RWPE1 (cell line): ENCODE data around the gene LCAT.
"Not testable (repeated sequence)": the region's sequence is repeated elsewhere in the genome, so short reads cannot be mapped to it uniquely, and the experiment has no call there.

Experiments used
- CTCF ChIA-PET: fragments of 350-600 bp; sonication (Branson Sonifier 250); formaldehyde crosslinking; extraction: SDS; loops from one replicate; lab custom pipeline; 2021; lab: Yijun Ruan, JAX
- POLR2A ChIA-PET: fragments of 400-600 bp; formaldehyde crosslinking; extraction: SDS; loops from one replicate; lab custom pipeline; 2020; ENCODE audit warnings: antibody characterized with exemption; ENCODE audit not compliant: low non-redundant PET; lab: Yijun Ruan, JAX
- DNase-seq: peaks from one replicate; pipeline ENCODE4 v3.0.0; 2012; ENCODE audit warnings: low spot score
- H3K27ac ChIP-seq: fragments of 450-650 bp; 2 replicates; pipeline ENCODE4 v1.5.1; 2017
- TF ChIP-seq, protein P1 (sequence below): fragments of 450-650 bp; conservative IDR thresholded peaks from 2 replicates; pipeline ENCODE4 v1.5.1; 2017; ENCODE audit warnings: low read depth, mild to moderate bottlenecking

LCAT gene

DNA sequence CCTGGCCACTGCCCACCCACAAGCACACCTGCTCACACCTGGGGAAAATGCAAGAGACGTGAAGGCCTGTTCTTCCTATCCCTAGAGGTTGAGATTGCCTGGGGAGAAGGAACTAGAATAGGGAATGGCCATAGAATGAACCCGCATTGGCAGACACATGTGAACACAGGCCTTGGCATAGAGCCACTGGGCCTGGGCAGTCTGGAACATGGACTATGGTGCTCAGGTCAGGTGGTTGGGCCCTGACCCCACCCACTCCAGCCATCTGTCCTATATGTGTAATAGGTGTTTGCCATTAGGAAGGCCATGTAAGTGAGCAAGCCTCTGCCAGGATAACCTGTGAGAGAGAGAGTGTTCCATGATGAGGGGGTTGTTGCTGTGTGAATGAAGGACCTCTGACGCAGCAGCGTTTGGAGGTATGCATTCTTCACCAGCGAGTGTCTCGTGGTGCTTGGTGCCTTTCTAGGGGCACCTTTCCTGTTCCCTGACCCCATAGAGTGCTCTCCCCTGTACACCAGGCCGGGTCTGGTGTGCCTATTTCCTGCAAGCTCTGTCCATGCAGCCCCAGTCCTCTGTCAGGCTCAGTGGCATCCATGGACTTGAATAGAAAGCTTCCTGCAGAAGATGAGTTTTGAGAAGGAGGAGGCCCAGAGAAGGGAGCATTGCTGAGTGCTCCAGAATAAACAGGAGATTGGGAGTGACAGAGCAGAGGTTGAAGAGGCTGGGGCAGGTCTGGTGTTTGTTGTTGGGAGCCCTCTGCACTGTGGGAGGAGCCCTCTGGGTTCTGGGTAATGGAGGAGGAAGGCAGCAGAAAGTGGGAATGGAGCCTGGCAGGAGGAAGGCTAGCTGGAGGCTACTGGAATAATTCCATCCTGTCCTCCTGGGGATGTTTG lies 27.8 kb downstream of the LCAT start:
- DNase-seq: no peak
- CTCF ChIA-PET: interaction anchor here (0.7 to 1.0 kb wide), 2 partner anchors 13 to 70 kb away, joined by 3 read pairs; no protein-coding TSS in a partner anchor
- H3K27ac ChIP-seq: peak overlapping the region; percentile 79
- POLR2A ChIA-PET: interaction anchor here (0.6 kb wide), 1 partner anchor 16 kb away, joined by 3 read pairs; no protein-coding TSS in a partner anchor
- TF ChIP-seq, protein P1, sequence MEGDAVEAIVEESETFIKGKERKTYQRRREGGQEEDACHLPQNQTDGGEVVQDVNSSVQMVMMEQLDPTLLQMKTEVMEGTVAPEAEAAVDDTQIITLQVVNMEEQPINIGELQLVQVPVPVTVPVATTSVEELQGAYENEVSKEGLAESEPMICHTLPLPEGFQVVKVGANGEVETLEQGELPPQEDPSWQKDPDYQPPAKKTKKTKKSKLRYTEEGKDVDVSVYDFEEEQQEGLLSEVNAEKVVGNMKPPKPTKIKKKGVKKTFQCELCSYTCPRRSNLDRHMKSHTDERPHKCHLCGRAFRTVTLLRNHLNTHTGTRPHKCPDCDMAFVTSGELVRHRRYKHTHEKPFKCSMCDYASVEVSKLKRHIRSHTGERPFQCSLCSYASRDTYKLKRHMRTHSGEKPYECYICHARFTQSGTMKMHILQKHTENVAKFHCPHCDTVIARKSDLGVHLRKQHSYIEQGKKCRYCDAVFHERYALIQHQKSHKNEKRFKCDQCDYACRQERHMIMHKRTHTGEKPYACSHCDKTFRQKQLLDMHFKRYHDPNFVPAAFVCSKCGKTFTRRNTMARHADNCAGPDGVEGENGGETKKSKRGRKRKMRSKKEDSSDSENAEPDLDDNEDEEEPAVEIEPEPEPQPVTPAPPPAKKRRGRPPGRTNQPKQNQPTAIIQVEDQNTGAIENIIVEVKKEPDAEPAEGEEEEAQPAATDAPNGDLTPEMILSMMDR: no peak

DNA sequence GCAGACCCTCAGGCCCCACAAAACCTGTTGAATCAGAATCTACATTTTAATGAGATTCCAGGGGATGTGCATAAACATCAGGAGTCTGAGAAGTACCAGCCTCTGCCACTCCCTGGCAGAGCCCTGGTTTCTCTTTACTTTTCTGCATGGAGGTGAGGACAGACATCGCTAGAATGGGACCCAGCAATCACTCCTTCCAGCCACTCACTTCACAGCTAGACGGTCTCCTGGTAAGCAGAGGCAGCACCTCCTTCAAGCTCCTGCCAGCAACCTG lies 28.5 kb downstream of the LCAT start:
- H3K27ac ChIP-seq: peak overlapping the region; percentile 79
- POLR2A ChIA-PET, CTCF ChIA-PET, DNase-seq: not testable (repeated sequence)

DNA sequence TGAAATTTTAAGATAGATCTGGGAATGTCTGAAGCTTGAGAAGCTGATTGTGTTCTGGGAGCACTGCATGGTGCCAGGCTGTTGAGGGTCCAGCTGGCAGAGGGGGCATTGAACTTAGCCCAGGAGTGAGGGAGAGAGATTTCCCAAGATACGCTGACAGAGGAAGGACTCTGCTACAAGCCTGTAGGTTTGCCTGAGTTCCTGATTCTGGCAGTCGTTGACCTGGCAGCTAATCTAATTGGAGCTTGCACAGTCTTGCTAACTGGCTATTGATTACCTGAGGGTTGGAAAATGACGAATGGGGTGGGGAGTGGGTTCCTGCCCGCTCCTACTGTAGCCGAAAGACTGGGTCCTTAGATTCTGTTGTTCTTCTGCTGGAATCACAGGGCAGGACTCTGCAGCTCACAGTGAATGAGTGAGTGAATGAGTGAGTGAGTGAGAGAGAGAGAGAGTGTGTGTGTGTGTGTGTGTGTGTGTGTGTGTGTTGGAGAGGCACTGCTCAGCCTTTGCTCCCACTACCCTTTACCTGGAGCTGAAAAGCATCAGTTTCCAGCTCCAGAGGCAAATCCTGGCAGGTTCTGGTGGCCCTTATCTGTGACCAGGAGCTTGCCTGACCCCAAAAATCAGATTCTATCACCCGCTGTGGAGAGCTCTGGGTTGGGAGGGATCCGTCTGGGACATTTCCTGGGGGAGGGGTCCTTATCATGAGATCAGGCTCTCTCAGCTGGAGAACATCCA lies 29.0 kb downstream of the LCAT start:
- TF ChIP-seq, protein P1: no peak
- DNase-seq: no peak
- H3K27ac ChIP-seq: peak overlapping the region; percentile 79
- POLR2A ChIA-PET: no interaction called here
- CTCF ChIA-PET: interaction anchor here (0.6 to 1.4 kb wide), 5 partner anchors 31 to 1538 kb away, joined by 3 to 5 read pairs (median 3); no protein-coding TSS in a partner anchor

DNA sequence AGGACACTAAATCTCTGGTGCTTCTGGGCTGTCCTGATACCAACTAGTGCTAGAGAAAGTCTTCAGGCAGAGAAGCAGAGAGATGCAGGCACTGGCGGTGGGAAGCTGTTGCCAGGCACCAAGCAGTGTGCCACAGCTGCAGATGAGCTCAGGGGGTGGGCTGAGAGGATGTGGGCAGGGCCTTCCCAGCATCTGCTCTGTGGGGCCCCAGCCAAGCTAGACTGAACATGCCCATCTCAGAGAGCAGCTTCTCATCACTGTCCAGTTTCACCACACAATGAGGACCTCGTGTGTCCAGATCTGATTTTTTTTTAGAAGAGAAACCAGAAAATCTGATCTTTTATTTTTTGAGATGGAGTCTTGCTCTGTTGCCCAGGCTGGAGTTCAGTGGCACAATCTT lies 33.8 kb downstream of the LCAT start:
- no peak for DNase-seq
- CTCF ChIA-PET: interaction anchor here (0.5 to 1.3 kb wide), 2 partner anchors 18 to 91 kb away, joined by 3 to 4 read pairs; no protein-coding TSS in a partner anchor
- TF ChIP-seq, protein P1: no peak
- POLR2A ChIA-PET: no interaction called here
- peak overlapping the region; percentile 61 for H3K27ac ChIP-seq

DNA sequence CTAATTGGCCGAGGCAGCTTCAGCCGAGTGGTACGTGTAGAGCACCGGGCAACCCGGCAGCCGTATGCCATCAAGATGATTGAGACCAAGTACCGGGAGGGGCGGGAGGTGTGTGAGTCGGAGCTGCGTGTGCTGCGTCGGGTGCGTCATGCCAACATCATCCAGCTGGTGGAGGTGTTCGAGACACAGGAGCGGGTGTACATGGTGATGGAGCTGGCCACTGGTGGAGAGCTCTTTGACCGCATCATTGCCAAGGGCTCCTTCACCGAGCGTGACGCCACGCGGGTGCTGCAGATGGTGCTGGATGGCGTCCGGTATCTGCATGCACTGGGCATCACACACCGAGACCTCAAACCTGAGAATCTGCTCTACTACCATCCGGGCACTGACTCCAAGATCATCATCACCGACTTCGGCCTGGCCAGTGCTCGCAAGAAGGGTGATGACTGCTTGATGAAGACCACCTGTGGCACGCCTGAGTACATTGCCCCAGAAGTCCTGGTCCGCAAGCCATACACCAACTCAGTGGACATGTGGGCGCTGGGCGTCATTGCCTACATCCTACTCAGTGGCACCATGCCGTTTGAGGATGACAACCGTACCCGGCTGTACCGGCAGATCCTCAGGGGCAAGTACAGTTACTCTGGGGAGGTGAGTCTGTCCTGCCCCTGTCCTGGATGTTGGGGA lies 34.7 kb downstream of the LCAT start:
- DNase-seq: no peak
- ChIA-PET CTCF (interaction anchor here (0.6 to 1.9 kb wide), 3 partner anchors 26 to 998 kb away, joined by 4 to 6 read pairs (median 5); no protein-coding TSS in a partner anchor), POLR2A (interaction anchor here (0.6 kb wide), 1 partner anchor 212 kb away, joined by 4 read pairs; no protein-coding TSS in a partner anchor)
- TF ChIP-seq, protein P1: no peak
- peak overlapping the region; percentile 46 for H3K27ac ChIP-seq

GRCh38 chr16:67907397-67908180 lies 36.3 kb downstream of the LCAT start:
- TF ChIP-seq, protein P1: no peak
- DNase-seq: no peak
- CTCF ChIA-PET: interaction anchor here (0.6 to 1.9 kb wide), 2 partner anchors 91 to 582 kb away, joined by 5 to 6 read pairs; no protein-coding TSS in a partner anchor
- POLR2A ChIA-PET: no interaction called here
- H3K27ac ChIP-seq: peak overlapping the region; percentile 9; the same call in 1 of the 2 replicates
